Measurements from ENCODE around the gene LDB1.

The LDB1 gene

GRCh38 chr10:102117391-102118159 lies 2.6 kb downstream of the LDB1 start:
- peak overlapping the region; percentile 78 for H2AK5ac ChIP-seq (ENCODE audit: low read length)
- WGBS (ENCODE audit: extremely low coverage, insufficient coverage, low lambda C conversion rate) = no CpG with 5 or more reads among the region's 12 CpGs

GRCh38 chr10:102116656-102117055 lies 3.5 kb downstream of the LDB1 start:
- no peak overlapping the region for H3K4me2 ChIP-seq (ENCODE audit: low read length)
- peaks cover 27% of the 10 kb centered on the region for H3K4me1 ChIP-seq (ENCODE audit: control insufficient read depth, low read depth, low read length)
- H3K9ac ChIP-seq (ENCODE audit: low read length) = peak overlapping the region; percentile 40
- no peak overlapping the region for H2BK5ac ChIP-seq (ENCODE audit: low read length)
- no CpG with 5 or more reads among the region's 1 CpG for WGBS (ENCODE audit: extremely low coverage, insufficient coverage, low lambda C conversion rate)
- H2BK15ac ChIP-seq (replicated peaks; ENCODE audit: low read depth) = no peak overlapping the region
- H3K23ac ChIP-seq (ENCODE audit: low read length) = no peak overlapping the region
- no peak overlapping the region for H2AK5ac ChIP-seq (ENCODE audit: low read length)
- no peaks in the 10 kb centered on the region for H3K36me3 ChIP-seq (ENCODE audit: control insufficient read depth, insufficient read depth, low read length)
- no peak overlapping the region for H3K4ac ChIP-seq (ENCODE audit: low read depth, low read length)
- peaks cover 17% of the 10 kb centered on the region for H3K79me1 ChIP-seq (ENCODE audit: low read length)
- H2BK120ac ChIP-seq (ENCODE audit: low read depth, low read length) = no peak overlapping the region
- no peak overlapping the region for H3K18ac ChIP-seq (ENCODE audit: low read length)
- no peaks in the 10 kb centered on the region for H3K27me3 ChIP-seq (ENCODE audit: insufficient read depth, low read length, poor library complexity)
- DNase-seq = no peak
- no peak overlapping the region for H4K5ac ChIP-seq (ENCODE audit: low read length)
- peak overlapping the region; percentile 73 for H3K56ac ChIP-seq (ENCODE audit: low read length)
- peak overlapping the region; percentile 48 for H3K27ac ChIP-seq (ENCODE audit: low read depth, low read length)
- no peak overlapping the region for H3K4me3 ChIP-seq (ENCODE audit: low read length)
- no peak overlapping the region for H4K8ac ChIP-seq (ENCODE audit: low read depth, low read length)
- H3K79me2 ChIP-seq (ENCODE audit: control insufficient read depth, insufficient read depth, low read length) = peaks cover 64% of the 10 kb centered on the region

More at GRCh38 chr10:102117391-102118159, 2.6 kb downstream of the LDB1 start:
- peak overlapping the region; percentile 21 for H3K4me2 ChIP-seq (ENCODE audit: low read length)
- no peak overlapping the region for H4K8ac ChIP-seq (ENCODE audit: low read depth, low read length)
- no peak overlapping the region for H3K4me3 ChIP-seq (ENCODE audit: low read length)
- H2BK15ac ChIP-seq (replicated peaks; ENCODE audit: low read depth) = no peak overlapping the region
- no peak overlapping the region for H4K5ac ChIP-seq (ENCODE audit: low read length)
- peak overlapping the region; percentile 1 for H3K18ac ChIP-seq (ENCODE audit: low read length)
- peak overlapping the region; percentile 73 for H3K56ac ChIP-seq (ENCODE audit: low read length)
- peaks cover 12% of the 10 kb centered on the region for H3K79me1 ChIP-seq (ENCODE audit: low read length)
- H3K4ac ChIP-seq (ENCODE audit: low read depth, low read length) = peak overlapping the region; percentile 4
- peak overlapping the region; percentile 70 for H2BK5ac ChIP-seq (ENCODE audit: low read length)
- DNase-seq = peak; percentile 79
- H3K27ac ChIP-seq (ENCODE audit: low read depth, low read length) = peak overlapping the region; percentile 48
- H3K4me1 ChIP-seq (ENCODE audit: control insufficient read depth, low read depth, low read length) = peaks cover 33% of the 10 kb centered on the region
- peak overlapping the region; percentile 40 for H3K9ac ChIP-seq (ENCODE audit: low read length)
- peak overlapping the region; percentile 70 for H3K23ac ChIP-seq (ENCODE audit: low read length)
- H3K36me3 ChIP-seq (ENCODE audit: control insufficient read depth, insufficient read depth, low read length) = no peaks in the 10 kb centered on the region
- peaks cover 55% of the 10 kb centered on the region for H3K79me2 ChIP-seq (ENCODE audit: control insufficient read depth, insufficient read depth, low read length)
- no peak overlapping the region for H2BK120ac ChIP-seq (ENCODE audit: low read depth, low read length)
- H3K27me3 ChIP-seq (ENCODE audit: insufficient read depth, low read length, poor library complexity) = no peaks in the 10 kb centered on the region

- Histone ChIP-seq H2AK5ac (ENCODE audit: low read length) (no peak overlapping the region), H4K8ac (ENCODE audit: low read depth, low read length) (no peak overlapping the region), H3K27me3 (ENCODE audit: insufficient read depth, low read length, poor library complexity) (no peaks in the 10 kb centered on the region), H3K9ac (ENCODE audit: low read length) (peak overlapping the region; percentile 63), H2BK15ac (replicated peaks; ENCODE audit: low read depth) (no peak overlapping the region), H3K79me1 (ENCODE audit: low read length) (peaks cover 20% of the 10 kb centered on the region), H3K27ac (ENCODE audit: low read depth, low read length) (peak overlapping the region; percentile 89), H3K4me1 (ENCODE audit: control insufficient read depth, low read depth, low read length) (peaks cover 26% of the 10 kb centered on the region), H3K4me2 (ENCODE audit: low read length) (no peak overlapping the region), H3K23ac (ENCODE audit: low read length) (no peak overlapping the region), H3K18ac (ENCODE audit: low read length) (no peak overlapping the region), H4K5ac (ENCODE audit: low read length) (no peak overlapping the region), H3K79me2 (ENCODE audit: control insufficient read depth, insufficient read depth, low read length) (peaks cover 68% of the 10 kb centered on the region), H2BK120ac (ENCODE audit: low read depth, low read length) (no peak overlapping the region), H3K36me3 (ENCODE audit: control insufficient read depth, insufficient read depth, low read length) (peaks cover 3% of the 10 kb centered on the region), H3K56ac (ENCODE audit: low read length) (peak overlapping the region; percentile 79), H2BK5ac (ENCODE audit: low read length) (no peak overlapping the region), H3K4ac (ENCODE audit: low read depth, low read length) (peak overlapping the region; percentile 49), H3K4me3 (ENCODE audit: low read length) (no peak overlapping the region)
- DNase-seq = no peak
- no CpG with 5 or more reads among the region's 3 CpGs for WGBS (ENCODE audit: extremely low coverage, insufficient coverage, low lambda C conversion rate)
Observed at GRCh38 chr10:102115775-102116174, 4.4 kb downstream of the LDB1 start.

GRCh38 chr10:102114861-102115618 lies 5.1 kb downstream of the LDB1 start:
- Histone ChIP-seq H4K8ac (ENCODE audit: low read depth, low read length) (no peak overlapping the region), H3K4ac (ENCODE audit: low read depth, low read length) (peak overlapping the region; percentile 57), H3K27ac (ENCODE audit: low read depth, low read length) (peak overlapping the region; percentile 89), H3K79me2 (ENCODE audit: control insufficient read depth, insufficient read depth, low read length) (peaks cover 70% of the 10 kb centered on the region), H3K4me2 (ENCODE audit: low read length) (peak overlapping the region; percentile 31), H3K56ac (ENCODE audit: low read length) (peak overlapping the region; percentile 79), H3K4me3 (ENCODE audit: low read length) (peak overlapping the region; percentile 22), H3K18ac (ENCODE audit: low read length) (peak overlapping the region; percentile 97), H2BK120ac (ENCODE audit: low read depth, low read length) (peak overlapping the region; percentile 32), H4K5ac (ENCODE audit: low read length) (no peak overlapping the region), H3K79me1 (ENCODE audit: low read length) (peaks cover 26% of the 10 kb centered on the region), H3K23ac (ENCODE audit: low read length) (no peak overlapping the region), H3K36me3 (ENCODE audit: control insufficient read depth, insufficient read depth, low read length) (peaks cover 9% of the 10 kb centered on the region), H3K4me1 (ENCODE audit: control insufficient read depth, low read depth, low read length) (peaks cover 26% of the 10 kb centered on the region), H3K9ac (ENCODE audit: low read length) (peak overlapping the region; percentile 63), H2AK5ac (ENCODE audit: low read length) (no peak overlapping the region), H3K27me3 (ENCODE audit: insufficient read depth, low read length, poor library complexity) (no peaks in the 10 kb centered on the region), H2BK5ac (ENCODE audit: low read length) (peak overlapping the region; percentile 18), H2BK15ac (replicated peaks; ENCODE audit: low read depth) (no peak overlapping the region)
- no CpG with 5 or more reads among the region's 23 CpGs for WGBS (ENCODE audit: extremely low coverage, insufficient coverage, low lambda C conversion rate)
- peak; percentile 97 for DNase-seq

GRCh38 chr10:102113956-102114857 lies 6.0 kb downstream of the LDB1 start:
- Histone ChIP-seq H2BK5ac (ENCODE audit: low read length) (peak overlapping the region; percentile 58), H4K8ac (ENCODE audit: low read depth, low read length) (no peak overlapping the region), H2BK15ac (replicated peaks; ENCODE audit: low read depth) (no peak overlapping the region), H3K27ac (ENCODE audit: low read depth, low read length) (no peak overlapping the region), H3K4me3 (ENCODE audit: low read length) (peak overlapping the region; percentile 87), H3K27me3 (ENCODE audit: insufficient read depth, low read length, poor library complexity) (no peaks in the 10 kb centered on the region), H3K23ac (ENCODE audit: low read length) (peak overlapping the region; percentile 97), H3K4me1 (ENCODE audit: control insufficient read depth, low read depth, low read length) (peaks cover 26% of the 10 kb centered on the region), H2AK5ac (ENCODE audit: low read length) (no peak overlapping the region), H3K4ac (ENCODE audit: low read depth, low read length) (peak overlapping the region; percentile 57), H4K5ac (ENCODE audit: low read length) (no peak overlapping the region), H3K56ac (ENCODE audit: low read length) (peak overlapping the region; percentile 95), H3K9ac (ENCODE audit: low read length) (peak overlapping the region; percentile 97), H3K79me2 (ENCODE audit: control insufficient read depth, insufficient read depth, low read length) (peaks cover 68% of the 10 kb centered on the region), H3K4me2 (ENCODE audit: low read length) (peak overlapping the region; percentile 84), H3K79me1 (ENCODE audit: low read length) (peaks cover 30% of the 10 kb centered on the region), H3K36me3 (ENCODE audit: control insufficient read depth, insufficient read depth, low read length) (peaks cover 15% of the 10 kb centered on the region), H2BK120ac (ENCODE audit: low read depth, low read length) (no peak overlapping the region), H3K18ac (ENCODE audit: low read length) (peak overlapping the region; percentile 97)
- no CpG with 5 or more reads among the region's 45 CpGs for WGBS (ENCODE audit: extremely low coverage, insufficient coverage, low lambda C conversion rate)
- peak; percentile 72 for DNase-seq

All from mesendoderm (in vitro differentiated cells).